Measurements from ENCODE around the gene SCPEP1. TPM values are rescaled to one million over a fixed set of nuclear protein-coding genes. Genes with fewer than 3 reads are reported as not detected.
"Not testable (repeated sequence)": the region's sequence is repeated elsewhere in the genome, so short reads cannot be mapped to it uniquely, and the experiment has no call there.

SCPEP1 gene
- 11.6 and 13.9 TPM in 2 replicates for total RNA-seq

- intact Hi-C loops (cut with micrococcal nuclease) = loop anchor here (1.0 kb wide), 3 partner anchors 17 to 145 kb away; partner anchors contain the start of genes AKAP1, C17orf67 and COIL
- Mint-ChIP-seq H3K4me1 (ENCODE audit: low read depth) (peaks cover 19% of the 10 kb centered on the region), H3K4me3 (peak within 1 kb of the TSS; percentile 89), H3K9me3 (no peaks in the 10 kb centered on the region), H3K36me3 (ENCODE audit: low read depth) (peaks cover 2% of the 10 kb centered on the region), H3K27ac (peak within 1 kb of the TSS; percentile 79), H3K27me3 (ENCODE audit: insufficient read depth) (peaks cover 29% of the 10 kb centered on the region)
- DNase-seq (ENCODE audit: low spot score) = peak; percentile 67
These were observed at the start of gene SCPEP1 for GRCh38 chr17:56977673-56978395. Gene SCPEP1 (plus strand): TSS chr17:56978131. CDS start chr17:56978160, 29 bp downstream.

GRCh38 chr17:56928586-56928985 is 49.3 kb upstream of the SCPEP1 start:
- Mint-ChIP-seq H3K9me3 (peaks cover 27% of the 10 kb centered on the region), H3K36me3 (ENCODE audit: low read depth) (no peaks in the 10 kb centered on the region), H3K4me3 (no peak overlapping the region), H3K4me1 (ENCODE audit: low read depth) (no peaks in the 10 kb centered on the region), H3K27ac (no peak overlapping the region), H3K27me3 (ENCODE audit: insufficient read depth) (no peaks in the 10 kb centered on the region)
- DNase-seq (ENCODE audit: low spot score) = no peak
- intact Hi-C loops (cut with micrococcal nuclease) = no loop called here

GRCh38 chr17:56929362-56929969 is 48.5 kb upstream of the SCPEP1 start:
- Mint-ChIP-seq H3K36me3 (ENCODE audit: low read depth) (peaks cover 3% of the 10 kb centered on the region), H3K4me3 (no peak overlapping the region), H3K9me3 (peaks cover 27% of the 10 kb centered on the region), H3K4me1 (ENCODE audit: low read depth) (peaks cover 8% of the 10 kb centered on the region), H3K27ac (no peak overlapping the region), H3K27me3 (ENCODE audit: insufficient read depth) (no peaks in the 10 kb centered on the region)
- intact Hi-C loops (cut with micrococcal nuclease) = no loop called here
- DNase-seq (ENCODE audit: low spot score) = no peak

- H3K4me3 Mint-ChIP-seq = no peak overlapping the region
- H3K36me3 Mint-ChIP-seq (ENCODE audit: low read depth) = peaks cover 8% of the 10 kb centered on the region
- H3K27ac Mint-ChIP-seq = no peak overlapping the region
- no peaks in the 10 kb centered on the region for H3K27me3 Mint-ChIP-seq (ENCODE audit: insufficient read depth)
- DNase-seq (ENCODE audit: low spot score) = no peak
- peaks cover 11% of the 10 kb centered on the region for H3K4me1 Mint-ChIP-seq (ENCODE audit: low read depth)
- peaks cover 27% of the 10 kb centered on the region for H3K9me3 Mint-ChIP-seq
- intact Hi-C loops (cut with micrococcal nuclease) = no loop called here
These were observed 47.1 kb upstream of the SCPEP1 start for GRCh38 chr17:56930739-56931337.

GRCh38 chr17:56933151-56933745 is 44.7 kb upstream of the SCPEP1 start:
- intact Hi-C loops (cut with micrococcal nuclease) = no loop called here
- Mint-ChIP-seq H3K4me3 (no peak overlapping the region), H3K9me3 (peaks cover 23% of the 10 kb centered on the region), H3K27me3 (ENCODE audit: insufficient read depth) (no peaks in the 10 kb centered on the region), H3K27ac (no peak overlapping the region), H3K4me1 (ENCODE audit: low read depth) (peaks cover 26% of the 10 kb centered on the region), H3K36me3 (ENCODE audit: low read depth) (peaks cover 22% of the 10 kb centered on the region)
- DNase-seq (ENCODE audit: low spot score) = no peak

GRCh38 chr17:56933868-56934267 is 44.1 kb upstream of the SCPEP1 start:
- no peak for DNase-seq (ENCODE audit: low spot score)
- Mint-ChIP-seq H3K36me3 (ENCODE audit: low read depth) (peaks cover 27% of the 10 kb centered on the region), H3K4me3 (no peak overlapping the region), H3K9me3 (peaks cover 23% of the 10 kb centered on the region), H3K27me3 (ENCODE audit: insufficient read depth) (no peaks in the 10 kb centered on the region), H3K27ac (no peak overlapping the region), H3K4me1 (ENCODE audit: low read depth) (peaks cover 32% of the 10 kb centered on the region)
- intact Hi-C loops (cut with micrococcal nuclease) = no loop called here

- Mint-ChIP-seq H3K9me3 (peaks cover 21% of the 10 kb centered on the region), H3K36me3 (ENCODE audit: low read depth) (peaks cover 30% of the 10 kb centered on the region), H3K4me3 (no peak overlapping the region), H3K27ac (peak overlapping the region; percentile 44), H3K27me3 (ENCODE audit: insufficient read depth) (no peaks in the 10 kb centered on the region), H3K4me1 (ENCODE audit: low read depth) (peaks cover 34% of the 10 kb centered on the region)
- DNase-seq (ENCODE audit: low spot score) = no peak
- intact Hi-C loops (cut with micrococcal nuclease) = no loop called here
These were observed 43.7 kb upstream of the SCPEP1 start for GRCh38 chr17:56934280-56934679.

- DNase-seq (ENCODE audit: low spot score) = no peak
- Mint-ChIP-seq H3K27ac (no peak overlapping the region), H3K4me1 (ENCODE audit: low read depth) (peaks cover 34% of the 10 kb centered on the region), H3K4me3 (no peak overlapping the region), H3K9me3 (peaks cover 10% of the 10 kb centered on the region), H3K27me3 (ENCODE audit: insufficient read depth) (no peaks in the 10 kb centered on the region), H3K36me3 (ENCODE audit: low read depth) (peaks cover 35% of the 10 kb centered on the region)
- intact Hi-C loops (cut with micrococcal nuclease) = no loop called here
These were observed 42.5 kb upstream of the SCPEP1 start for GRCh38 chr17:56935461-56935860.

GRCh38 chr17:56936697-56937322 is 41.1 kb upstream of the SCPEP1 start:
- Mint-ChIP-seq H3K4me1 (ENCODE audit: low read depth) (peaks cover 34% of the 10 kb centered on the region), H3K9me3 (no peaks in the 10 kb centered on the region), H3K36me3 (ENCODE audit: low read depth) (peaks cover 41% of the 10 kb centered on the region), H3K27me3 (ENCODE audit: insufficient read depth) (no peaks in the 10 kb centered on the region), H3K27ac (peak overlapping the region; percentile 60), H3K4me3 (no peak overlapping the region)
- DNase-seq (ENCODE audit: low spot score) = no peak
- intact Hi-C loops (cut with micrococcal nuclease) = loop anchor here (1.0 kb wide), 1 partner anchor 18 kb away; no protein-coding TSS in a partner anchor

GRCh38 chr17:56937687-56938086 is 40.2 kb upstream of the SCPEP1 start:
- Mint-ChIP-seq H3K4me3 (peak overlapping the region; percentile 31), H3K4me1 (ENCODE audit: low read depth) (peaks cover 34% of the 10 kb centered on the region), H3K27ac (peak overlapping the region; percentile 76), H3K36me3 (ENCODE audit: low read depth) (peaks cover 42% of the 10 kb centered on the region), H3K27me3 (ENCODE audit: insufficient read depth) (no peaks in the 10 kb centered on the region), H3K9me3 (no peaks in the 10 kb centered on the region)
- no peak for DNase-seq (ENCODE audit: low spot score)
- intact Hi-C loops (cut with micrococcal nuclease) = loop anchor here (1.0 kb wide), 1 partner anchor 18 kb away; no protein-coding TSS in a partner anchor

GRCh38 chr17:56938206-56938605 is 39.7 kb upstream of the SCPEP1 start:
- intact Hi-C loops (cut with micrococcal nuclease); H3K9me3 Mint-ChIP-seq; DNase-seq (ENCODE audit: low spot score); H3K27me3 Mint-ChIP-seq (ENCODE audit: insufficient read depth): not testable (repeated sequence)
- H3K4me1 Mint-ChIP-seq (ENCODE audit: low read depth) = peaks cover 34% of the 10 kb centered on the region
- peak overlapping the region; percentile 76 for H3K27ac Mint-ChIP-seq
- peaks cover 45% of the 10 kb centered on the region for H3K36me3 Mint-ChIP-seq (ENCODE audit: low read depth)
- H3K4me3 Mint-ChIP-seq = peak overlapping the region; percentile 31

GRCh38 chr17:56939869-56940484 is 38.0 kb upstream of the SCPEP1 start:
- intact Hi-C loops (cut with micrococcal nuclease) = loop anchor here (1.0 to 2.0 kb wide), 5 partner anchors 21 to 121 kb away; partner anchors contain the start of genes COIL, DGKE and TRIM25
- no peaks in the 10 kb centered on the region for H3K27me3 Mint-ChIP-seq (ENCODE audit: insufficient read depth)
- no peak overlapping the region for H3K4me3 Mint-ChIP-seq
- no peak for DNase-seq (ENCODE audit: low spot score)
- peak overlapping the region; percentile 58 for H3K27ac Mint-ChIP-seq
- H3K4me1 Mint-ChIP-seq (ENCODE audit: low read depth) = peaks cover 23% of the 10 kb centered on the region
- peaks cover 46% of the 10 kb centered on the region for H3K36me3 Mint-ChIP-seq (ENCODE audit: low read depth)
- no peaks in the 10 kb centered on the region for H3K9me3 Mint-ChIP-seq

Data from activated T-helper 1 cell treated with anti-CD3 and anti-CD28 coated beads, Interleukin-12 subunit alpha, Interleukin-12 subunit beta, Interleukin-2, Interleukin-4 antibody, amounts not matched to agents 30 ng/mL and 10 ng/mL and 1 ng/mL, durations not matched to agents 14 hours and 24 hours and 36 hours (primary cell).